HG03378 (cell line): ENCODE measurements around the gene MAP7D3.
"Not testable (repeated sequence)": the region's sequence is repeated elsewhere in the genome, so short reads cannot be mapped to it uniquely, and the experiment has no call there.

ENCODE experiments used
- ATAC-seq: cut with Tn5 transposase; IDR thresholded peaks from one replicate; pipeline ENCODE4 v1.9.1; 2021; ENCODE audit warnings: mild to moderate bottlenecking, moderate library complexity; ENCODE audit not compliant: unreplicated experiment

MAP7D3 gene

GRCh38 chrX:136250191-136251040, 784 bp downstream of the MAP7D3 start:
- peak; percentile 29 for ATAC-seq

- no peak for ATAC-seq
Measured at GRCh38 chrX:136246201-136246600, 5.0 kb downstream of the MAP7D3 start.

DNA sequence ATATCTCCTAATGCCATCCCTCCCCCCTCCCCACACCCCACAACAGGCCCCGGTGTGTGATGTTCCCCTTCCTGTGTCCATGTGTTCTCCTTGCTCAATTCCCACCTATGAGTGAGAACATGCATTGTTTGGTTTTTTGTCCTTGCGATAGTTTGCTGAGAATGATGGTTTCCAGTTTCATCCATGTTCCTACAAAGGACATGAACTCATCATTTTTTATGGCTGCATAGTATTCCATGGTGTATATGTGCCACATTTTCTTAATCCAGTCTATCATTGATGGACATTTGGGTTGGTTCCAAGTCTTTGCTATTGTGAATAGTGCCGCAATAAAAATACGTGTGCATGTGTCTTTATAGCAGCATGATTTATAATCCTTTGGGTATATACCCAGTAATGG, 13.4 kb downstream of the MAP7D3 start:
- not testable (repeated sequence) for ATAC-seq

GRCh38 chrX:136237074-136237473, 14.1 kb downstream of the MAP7D3 start:
- ATAC-seq: no peak

DNA sequence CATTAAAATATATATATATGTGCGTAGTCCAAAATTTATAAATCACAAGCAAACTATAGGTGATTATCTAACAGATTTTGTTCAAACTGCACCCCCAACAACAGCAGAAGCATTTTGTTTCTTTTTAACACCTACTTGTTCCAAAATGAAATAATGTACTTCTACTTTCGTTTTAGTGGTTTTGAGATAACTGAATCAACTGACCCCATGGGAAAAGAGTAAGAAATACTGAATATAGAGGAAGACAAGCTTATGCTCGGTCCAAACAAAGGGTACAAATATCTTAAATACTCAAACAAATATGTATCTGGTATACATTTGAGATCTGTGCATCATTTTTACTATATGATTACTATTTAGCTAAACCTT, 22.4 kb downstream of the MAP7D3 start:
- no peak for ATAC-seq

DNA sequence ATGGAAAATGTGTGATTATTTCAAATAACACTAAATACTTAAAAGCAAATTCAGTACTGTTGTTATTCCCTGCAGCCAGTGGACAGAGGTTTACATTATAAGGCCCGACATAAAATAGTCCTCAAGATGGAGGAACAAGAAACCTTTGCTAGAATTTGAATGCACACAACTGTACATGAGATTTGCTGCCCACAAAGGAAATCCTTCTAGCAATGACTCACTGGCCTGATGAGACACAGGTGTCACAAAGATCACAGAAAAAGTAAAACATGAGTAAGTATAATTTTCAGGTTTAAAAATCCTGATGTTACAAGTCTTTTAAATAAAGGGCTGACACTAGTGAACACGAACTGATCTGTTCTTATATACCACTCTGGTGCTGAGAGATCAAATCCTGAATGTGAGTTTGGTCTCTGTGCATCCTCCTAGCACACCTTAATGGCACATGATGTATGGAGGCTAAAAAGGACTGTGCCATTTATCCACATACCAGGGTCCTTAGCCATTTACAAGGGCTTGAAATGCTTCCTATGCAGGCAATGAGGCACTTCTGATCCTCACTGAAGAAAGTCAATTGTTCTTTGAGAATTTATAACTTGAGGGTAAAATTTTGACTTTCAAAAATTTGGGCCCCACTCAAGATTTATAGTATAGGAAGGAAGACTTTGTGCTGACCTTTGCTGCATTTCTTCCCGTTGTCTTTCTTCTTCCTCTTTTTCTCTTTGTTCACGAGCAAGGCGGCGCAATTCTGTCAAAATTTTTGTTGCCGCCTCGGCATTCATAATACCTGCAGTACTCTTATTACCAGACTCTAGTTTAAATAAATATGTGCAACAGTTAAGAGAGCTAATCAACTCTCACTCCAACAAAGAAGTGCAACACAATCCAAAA, 23.0 kb downstream of the MAP7D3 start:
- peak; percentile 55 for ATAC-seq

DNA sequence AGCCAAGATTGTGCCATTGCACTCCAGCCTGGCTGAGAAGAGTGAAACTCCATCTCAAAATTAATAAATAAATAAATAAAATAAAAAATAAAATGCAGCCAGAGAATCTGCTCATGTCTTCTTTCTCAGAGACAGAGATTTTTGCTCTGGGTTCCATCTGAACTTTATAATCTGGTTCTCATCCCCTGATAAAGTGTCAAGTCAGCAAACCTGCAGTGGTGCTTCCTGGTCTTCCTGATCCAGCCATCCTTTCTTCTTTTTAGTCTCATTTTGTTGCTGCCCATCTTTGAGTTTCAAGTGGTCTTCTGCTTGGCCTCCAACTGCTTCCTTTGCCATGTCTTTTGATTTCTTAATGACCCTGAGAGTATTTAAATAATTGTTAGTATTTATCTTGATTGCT, 24.1 kb downstream of the MAP7D3 start:
- no peak for ATAC-seq

GRCh38 chrX:136221851-136222513, 29.2 kb downstream of the MAP7D3 start:
- ATAC-seq: no peak

DNA sequence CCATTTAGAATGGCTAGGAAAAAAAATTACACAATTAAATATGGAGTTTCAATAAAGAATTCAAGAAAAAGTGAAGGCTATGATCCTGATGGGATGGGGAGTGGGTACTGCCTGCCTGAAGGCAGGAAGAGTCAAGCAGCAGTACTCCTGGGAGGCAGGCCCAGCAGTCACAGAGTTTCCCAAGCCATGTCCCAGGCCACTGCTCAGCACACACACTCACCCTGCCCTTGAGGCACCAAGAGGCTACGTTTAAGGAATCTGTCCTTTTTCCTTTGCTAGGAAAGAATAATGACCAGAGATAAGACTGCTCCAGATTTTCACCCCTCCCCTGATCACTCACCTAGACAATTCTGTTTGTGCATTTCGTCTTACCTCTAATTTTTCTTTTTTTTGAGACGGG, 30.2 kb downstream of the MAP7D3 start:
- ATAC-seq: no peak

- no peak for ATAC-seq
Measured at GRCh38 chrX:136220540-136220939, 30.7 kb downstream of the MAP7D3 start.

GRCh38 chrX:136219893-136220292, 31.3 kb downstream of the MAP7D3 start:
- no peak for ATAC-seq

- ATAC-seq: no peak
Measured at GRCh38 chrX:136215559-136215958, 35.6 kb downstream of the MAP7D3 start.

GRCh38 chrX:136214551-136214950, 36.6 kb downstream of the MAP7D3 start:
- ATAC-seq: no peak

DNA sequence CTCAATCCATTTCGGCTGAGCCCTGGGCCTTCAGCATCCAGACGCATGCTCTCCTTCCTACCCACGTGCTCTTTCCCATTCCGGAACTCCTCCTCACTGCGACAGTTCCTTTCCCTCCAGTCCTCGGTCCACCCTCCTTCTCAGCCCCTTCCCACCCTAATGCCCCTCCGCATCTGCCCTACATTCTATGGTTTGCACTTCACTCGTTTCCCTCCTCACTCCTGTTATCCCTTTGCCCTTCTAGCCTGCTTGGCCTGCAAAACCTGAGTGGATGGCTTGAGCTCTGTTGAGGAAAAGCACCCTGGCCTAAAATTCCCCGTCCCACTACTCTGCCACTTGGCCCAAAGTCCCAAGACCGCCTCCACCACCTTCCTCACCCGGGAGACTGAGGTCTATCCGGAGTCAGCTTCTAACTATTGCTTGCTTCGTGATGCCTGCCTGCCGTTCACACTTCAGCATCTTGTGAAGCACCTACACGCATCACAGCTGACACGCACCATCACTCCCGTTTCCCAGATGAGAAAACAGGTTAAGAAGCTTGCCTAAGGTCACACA, 38.6 kb downstream of the MAP7D3 start:
- ATAC-seq: no peak

DNA sequence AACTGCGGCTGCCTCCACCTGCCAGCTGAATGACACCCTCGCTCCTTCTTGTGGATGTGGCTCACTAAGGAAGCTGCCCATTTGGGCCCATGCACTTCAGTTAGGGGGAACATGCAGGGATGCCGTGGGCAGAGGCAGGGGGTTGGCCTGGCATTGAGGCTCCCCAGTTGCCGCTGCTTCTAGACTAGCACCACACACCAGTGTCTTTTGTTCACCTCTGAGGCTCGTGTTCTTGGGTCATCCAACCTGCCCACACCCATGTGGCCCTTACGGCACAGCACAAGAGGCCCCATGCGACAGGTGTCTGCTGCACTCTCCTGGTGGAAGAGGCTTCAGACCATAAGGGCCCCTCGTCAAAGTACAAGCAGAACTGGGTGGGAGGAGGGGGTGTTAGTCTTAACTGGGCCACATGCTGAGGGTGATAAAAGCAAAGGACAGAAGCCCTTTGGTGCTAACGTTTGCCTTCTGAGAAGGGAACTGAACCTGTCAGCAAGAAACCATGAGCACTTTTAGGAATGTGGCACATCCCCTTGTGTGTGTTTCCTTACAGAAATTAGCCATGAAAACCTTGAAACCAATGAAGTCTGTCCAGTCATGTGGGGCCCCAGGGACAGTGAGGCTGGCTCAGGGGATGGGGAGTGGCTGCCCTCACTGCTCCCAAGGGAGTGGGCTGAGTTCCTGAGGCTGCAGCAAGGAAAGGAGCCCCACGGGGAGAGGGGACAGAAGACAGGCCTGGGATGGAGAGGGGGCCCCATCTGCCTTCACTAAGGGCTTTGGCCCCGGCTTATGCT, 39.2 kb downstream of the MAP7D3 start:
- ATAC-seq: no peak

- no peak for ATAC-seq
Measured at GRCh38 chrX:136210806-136211205, 40.4 kb downstream of the MAP7D3 start.

DNA sequence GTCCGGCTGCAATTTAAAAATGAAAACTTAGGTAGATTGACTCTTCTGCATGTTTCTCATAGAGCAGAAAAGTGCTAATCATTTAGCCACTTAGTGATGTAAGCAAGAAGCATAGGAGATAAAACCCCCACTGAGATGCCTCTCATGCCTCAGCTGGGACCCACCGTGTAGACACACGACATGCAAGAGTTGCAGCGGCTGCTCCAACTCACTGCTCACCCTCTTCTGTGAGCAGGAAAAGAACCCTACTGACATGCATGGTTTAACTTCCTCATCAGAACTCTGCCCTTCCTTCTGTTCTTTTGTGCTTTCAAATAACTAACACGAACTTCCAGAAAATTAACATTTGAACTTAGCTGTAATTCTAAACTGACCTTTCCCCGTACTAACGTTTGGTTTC, 41.0 kb downstream of the MAP7D3 start:
- no peak for ATAC-seq

DNA sequence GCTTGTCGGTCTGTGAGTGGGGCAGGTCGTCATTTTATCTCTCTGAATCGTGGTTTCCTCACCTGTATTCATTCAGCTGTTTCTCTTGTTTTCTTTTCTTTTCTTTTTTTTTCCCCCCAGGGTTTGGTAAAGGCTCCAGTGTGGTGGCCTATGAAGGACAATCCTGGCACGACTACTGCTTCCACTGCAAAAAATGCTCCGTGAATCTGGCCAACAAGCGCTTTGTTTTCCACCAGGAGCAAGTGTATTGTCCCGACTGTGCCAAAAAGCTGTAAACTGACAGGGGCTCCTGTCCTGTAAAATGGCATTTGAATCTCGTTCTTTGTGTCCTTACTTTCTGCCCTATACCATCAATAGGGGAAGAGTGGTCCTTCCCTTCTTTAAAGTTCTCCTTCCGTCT, 41.4 kb downstream of the MAP7D3 start:
- no peak for ATAC-seq

DNA sequence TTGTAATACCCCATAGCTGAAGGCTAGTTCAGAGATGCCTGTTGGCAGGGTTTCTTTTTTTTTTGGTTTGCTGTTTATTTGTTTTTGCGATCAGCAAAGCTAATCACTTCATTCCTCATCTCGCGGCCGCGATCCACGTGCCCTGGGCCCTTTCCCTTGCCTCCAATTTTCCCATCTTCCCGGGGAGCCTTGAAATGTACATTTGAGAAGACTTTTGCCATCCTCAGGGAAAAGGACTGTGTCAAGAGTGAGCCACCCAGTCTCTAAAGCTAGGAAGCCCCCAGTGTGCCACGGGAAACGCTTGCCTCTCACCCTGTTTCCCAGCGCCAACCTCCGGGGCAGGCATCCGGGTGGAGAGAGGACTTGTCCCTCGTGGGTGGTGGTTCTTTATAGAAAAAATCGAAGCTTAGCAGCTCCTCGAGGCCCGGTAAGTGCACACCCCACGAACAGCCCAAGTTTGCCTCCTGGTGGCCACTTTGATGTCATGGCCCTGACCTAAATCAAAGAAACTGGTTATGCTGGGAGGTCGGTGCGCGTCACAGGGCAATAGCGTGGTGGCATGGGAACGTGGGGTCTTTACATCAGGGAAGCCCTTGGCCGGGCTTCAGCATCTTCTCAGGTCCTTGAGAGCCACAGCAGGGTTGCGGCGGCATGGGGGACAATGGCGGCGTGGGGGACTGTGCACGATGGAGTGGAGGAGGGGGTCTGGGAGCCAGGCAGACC, 42.0 kb downstream of the MAP7D3 start:
- ATAC-seq: no peak

DNA sequence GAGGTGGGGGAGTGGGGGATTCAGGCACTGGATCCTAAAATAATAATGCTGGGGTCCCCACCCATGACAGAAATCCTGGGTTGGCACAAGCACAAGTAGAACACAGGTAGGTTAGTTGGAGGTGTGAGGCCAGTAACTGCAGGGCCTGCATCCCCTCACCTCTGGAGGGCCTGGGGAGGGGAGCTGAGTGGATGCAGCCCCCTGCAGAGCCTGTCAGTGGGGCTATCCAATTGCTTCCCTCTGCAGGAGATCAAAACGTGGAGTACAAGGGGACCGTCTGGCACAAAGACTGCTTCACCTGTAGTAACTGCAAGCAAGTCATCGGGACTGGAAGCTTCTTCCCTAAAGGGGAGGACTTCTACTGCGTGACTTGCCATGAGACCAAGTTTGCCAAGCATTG, 43.7 kb downstream of the MAP7D3 start:
- ATAC-seq: no peak
